Measurements from ENCODE around the gene EIF3J.

DNA sequence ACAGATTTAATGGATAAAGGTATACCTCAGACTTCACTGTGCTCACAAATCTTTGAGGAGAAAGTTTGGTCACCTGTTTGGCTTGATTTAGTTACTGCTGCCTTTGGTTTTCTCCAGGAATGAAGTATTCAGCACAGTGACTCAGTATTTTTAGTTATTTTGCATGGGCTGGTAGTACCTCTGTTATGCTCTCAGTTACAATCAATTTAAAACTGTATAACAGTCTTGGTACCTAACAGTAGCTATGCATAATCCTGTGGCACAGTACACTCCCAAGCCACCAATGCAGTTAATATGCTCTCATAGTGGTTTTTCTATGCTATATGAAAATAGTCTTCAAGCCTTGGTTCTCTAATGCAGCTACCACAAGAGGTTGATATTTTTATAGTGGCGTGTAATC, 11.9 kb upstream of the EIF3J start:
- TF ChIP-seq, protein P1, sequence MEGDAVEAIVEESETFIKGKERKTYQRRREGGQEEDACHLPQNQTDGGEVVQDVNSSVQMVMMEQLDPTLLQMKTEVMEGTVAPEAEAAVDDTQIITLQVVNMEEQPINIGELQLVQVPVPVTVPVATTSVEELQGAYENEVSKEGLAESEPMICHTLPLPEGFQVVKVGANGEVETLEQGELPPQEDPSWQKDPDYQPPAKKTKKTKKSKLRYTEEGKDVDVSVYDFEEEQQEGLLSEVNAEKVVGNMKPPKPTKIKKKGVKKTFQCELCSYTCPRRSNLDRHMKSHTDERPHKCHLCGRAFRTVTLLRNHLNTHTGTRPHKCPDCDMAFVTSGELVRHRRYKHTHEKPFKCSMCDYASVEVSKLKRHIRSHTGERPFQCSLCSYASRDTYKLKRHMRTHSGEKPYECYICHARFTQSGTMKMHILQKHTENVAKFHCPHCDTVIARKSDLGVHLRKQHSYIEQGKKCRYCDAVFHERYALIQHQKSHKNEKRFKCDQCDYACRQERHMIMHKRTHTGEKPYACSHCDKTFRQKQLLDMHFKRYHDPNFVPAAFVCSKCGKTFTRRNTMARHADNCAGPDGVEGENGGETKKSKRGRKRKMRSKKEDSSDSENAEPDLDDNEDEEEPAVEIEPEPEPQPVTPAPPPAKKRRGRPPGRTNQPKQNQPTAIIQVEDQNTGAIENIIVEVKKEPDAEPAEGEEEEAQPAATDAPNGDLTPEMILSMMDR (IDR thresholded peaks at IDR 0.05; ENCODE audit: low read depth, low read length, missing input control) = no peak
- TF ChIP-seq, protein P2, sequence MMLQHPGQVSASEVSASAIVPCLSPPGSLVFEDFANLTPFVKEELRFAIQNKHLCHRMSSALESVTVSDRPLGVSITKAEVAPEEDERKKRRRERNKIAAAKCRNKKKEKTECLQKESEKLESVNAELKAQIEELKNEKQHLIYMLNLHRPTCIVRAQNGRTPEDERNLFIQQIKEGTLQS (IDR thresholded peaks at IDR 0.05) = no peak
- TF ChIP-seq NR2F2 (IDR thresholded peaks at IDR 0.05) (no peak), SP1 (IDR thresholded peaks at IDR 0.05) (no peak), YY1 (IDR thresholded peaks at IDR 0.05) (no peak), REST (IDR thresholded peaks at IDR 0.05) (no peak), FOXA1 (IDR thresholded peaks at IDR 0.05) (no peak), RXRA (IDR thresholded peaks at IDR 0.05) (no peak), TAF1 (conservative IDR thresholded peaks at IDR 0.05) (no peak)
- TF ChIP-seq, protein P3, sequence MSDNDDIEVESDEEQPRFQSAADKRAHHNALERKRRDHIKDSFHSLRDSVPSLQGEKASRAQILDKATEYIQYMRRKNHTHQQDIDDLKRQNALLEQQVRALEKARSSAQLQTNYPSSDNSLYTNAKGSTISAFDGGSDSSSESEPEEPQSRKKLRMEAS (IDR thresholded peaks at IDR 0.05) = no peak
- TF ChIP-seq, protein P4, sequence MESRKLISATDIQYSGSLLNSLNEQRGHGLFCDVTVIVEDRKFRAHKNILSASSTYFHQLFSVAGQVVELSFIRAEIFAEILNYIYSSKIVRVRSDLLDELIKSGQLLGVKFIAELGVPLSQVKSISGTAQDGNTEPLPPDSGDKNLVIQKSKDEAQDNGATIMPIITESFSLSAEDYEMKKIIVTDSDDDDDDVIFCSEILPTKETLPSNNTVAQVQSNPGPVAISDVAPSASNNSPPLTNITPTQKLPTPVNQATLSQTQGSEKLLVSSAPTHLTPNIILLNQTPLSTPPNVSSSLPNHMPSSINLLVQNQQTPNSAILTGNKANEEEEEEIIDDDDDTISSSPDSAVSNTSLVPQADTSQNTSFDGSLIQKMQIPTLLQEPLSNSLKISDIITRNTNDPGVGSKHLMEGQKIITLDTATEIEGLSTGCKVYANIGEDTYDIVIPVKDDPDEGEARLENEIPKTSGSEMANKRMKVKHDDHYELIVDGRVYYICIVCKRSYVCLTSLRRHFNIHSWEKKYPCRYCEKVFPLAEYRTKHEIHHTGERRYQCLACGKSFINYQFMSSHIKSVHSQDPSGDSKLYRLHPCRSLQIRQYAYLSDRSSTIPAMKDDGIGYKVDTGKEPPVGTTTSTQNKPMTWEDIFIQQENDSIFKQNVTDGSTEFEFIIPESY (IDR thresholded peaks at IDR 0.05) = no peak

Data from liver (tissue), 3 donors.